MM.1S (cell line): Measurements from ENCODE around the gene PJA1.

Experiments
- DNase-seq: peaks from one replicate; pipeline ENCODE4 v3.0.0-alpha.2; 2015
- H2AFZ ChIP-seq: fragments of 300-600 bp; sonication (generic); 2 replicates; pipeline ENCODE4 v1.6.0; 2016; ENCODE audit warnings: antibody characterized with exemption, low read length
- H3F3A ChIP-seq: fragments of 300-600 bp; sonication (generic); 2 replicates; pipeline ENCODE4 v1.6.1; 2016; ENCODE audit warnings: mild to moderate bottlenecking, antibody characterized with exemption, low read length, moderate library complexity, mixed read lengths; ENCODE audit not compliant: insufficient read depth
- H3K27ac ChIP-seq: fragments of 300-600 bp; sonication (generic); 2 replicates; pipeline ENCODE4 v1.5.1; 2016; ENCODE audit warnings: mild to moderate bottlenecking, low read length
- H3K27me3 ChIP-seq: fragments of 300-600 bp; sonication (generic); replicated peaks from 2 replicates; pipeline ENCODE4 v1.6.0; 2016; ENCODE audit warnings: low read length; ENCODE audit not compliant: insufficient read depth
- H3K36me3 ChIP-seq: fragments of 300-600 bp; sonication (generic); replicated peaks from 2 replicates; pipeline ENCODE4 v1.6.1; 2016; ENCODE audit warnings: mild to moderate bottlenecking, low read length, mixed read lengths; ENCODE audit not compliant: insufficient read depth
- H3K4me1 ChIP-seq: fragments of 300-600 bp; sonication (generic); 2 replicates; pipeline ENCODE4 v1.6.1; 2016; ENCODE audit warnings: low read length, mixed read lengths
- H3K4me2 ChIP-seq: fragments of 300-600 bp; sonication (generic); 2 replicates; pipeline ENCODE4 v1.6.0; 2016; ENCODE audit warnings: low read depth, low read length
- H3K4me3 ChIP-seq: fragments of 300-600 bp; sonication (generic); 2 replicates; pipeline ENCODE4 v1.5.1; 2016; ENCODE audit warnings: low read length, mixed read lengths
- H3K79me2 ChIP-seq: fragments of 300-600 bp; sonication (generic); 2 replicates; pipeline ENCODE4 v1.6.1; 2016; ENCODE audit warnings: mixed run types, low read length, mixed read lengths
- H3K9ac ChIP-seq: fragments of 300-600 bp; sonication (generic); 2 replicates; pipeline ENCODE4 v1.6.1; 2016; ENCODE audit warnings: low read length, mixed read lengths
- H3K9me2 ChIP-seq: fragments of 300-600 bp; sonication (generic); replicated peaks from 2 replicates; pipeline ENCODE4 v1.6.1; 2016; ENCODE audit warnings: mild to moderate bottlenecking, low read length, mixed read lengths; ENCODE audit not compliant: insufficient read depth
- H3K9me3 ChIP-seq: fragments of 300-600 bp; sonication (generic); replicated peaks from 2 replicates; pipeline ENCODE4 v1.6.1; 2016; ENCODE audit warnings: mild to moderate bottlenecking, low read length, mixed read lengths; ENCODE audit not compliant: insufficient read depth
- H4K20me1 ChIP-seq: fragments of 300-600 bp; sonication (generic); 2 replicates; pipeline ENCODE4 v1.6.1; 2016; ENCODE audit warnings: mild to moderate bottlenecking, low read length, moderate library complexity, mixed read lengths; ENCODE audit not compliant: insufficient read depth
- CTCF ChIP-seq: fragments of 300-600 bp; sonication (generic); IDR thresholded peaks from 2 replicates; pipeline ENCODE4 v1.5.1; 2016; ENCODE audit warnings: antibody characterized with exemption, low read length, mixed read lengths
- EZH2 ChIP-seq: fragments of 300-600 bp; sonication (generic); optimal IDR thresholded peaks from 2 replicates; pipeline ENCODE3; 2017; ENCODE audit warnings: low read depth, mild to moderate bottlenecking, antibody characterized with exemption, low read length, mixed read lengths
- EZH2phosphoT487 ChIP-seq: fragments of 300-600 bp; sonication (generic); IDR thresholded peaks from 2 replicates; pipeline ENCODE4 v1.6.1; 2018; ENCODE audit warnings: antibody characterized with exemption, low read length

The PJA1 gene

GRCh38 chrX:69179380-69179911 lies 14.2 kb upstream of the PJA1 start:
- Histone ChIP-seq H2AFZ (no peak overlapping the region), H3K9me2 (no peaks in the 10 kb centered on the region), H3K9ac (no peak overlapping the region), H3K4me3 (no peak overlapping the region), H3K9me3 (no peaks in the 10 kb centered on the region), H4K20me1 (no peaks in the 10 kb centered on the region), H3K36me3 (no peaks in the 10 kb centered on the region), H3K27ac (no peak overlapping the region), H3K4me2 (no peak overlapping the region), H3K79me2 (no peaks in the 10 kb centered on the region), H3K27me3 (no peaks in the 10 kb centered on the region), H3F3A (no peaks in the 10 kb centered on the region), H3K4me1 (no peaks in the 10 kb centered on the region)
- TF ChIP-seq EZH2phosphoT487: no peak
- TF ChIP-seq CTCF: no peak
- no peak for TF ChIP-seq EZH2
- DNase-seq: no peak

DNA sequence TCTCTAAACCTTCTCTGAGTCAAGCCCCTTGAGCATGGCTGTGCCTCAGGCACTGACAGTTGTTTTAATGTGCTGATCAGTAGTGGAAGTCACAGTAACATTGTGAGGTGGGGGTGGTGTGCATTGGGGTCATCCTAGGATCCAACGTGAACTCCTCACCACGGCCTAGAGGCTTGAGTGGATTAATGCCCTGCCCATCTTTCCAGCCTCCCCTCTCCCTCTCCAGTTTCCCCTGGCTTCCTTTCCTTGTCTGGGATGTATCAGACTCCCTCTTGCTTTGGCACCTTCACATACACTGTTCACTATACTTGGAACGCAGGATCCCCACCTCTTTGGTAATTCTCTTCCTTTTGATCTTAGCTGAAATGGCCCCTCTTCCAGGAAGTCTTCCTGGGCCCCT lies 13.3 kb upstream of the PJA1 start:
- Histone ChIP-seq H3K9me3 (no peaks in the 10 kb centered on the region), H3K9me2 (no peaks in the 10 kb centered on the region), H3K27ac (no peak overlapping the region), H2AFZ (no peak overlapping the region), H4K20me1 (no peaks in the 10 kb centered on the region), H3K4me2 (no peak overlapping the region), H3K4me1 (no peaks in the 10 kb centered on the region), H3K4me3 (no peak overlapping the region), H3K9ac (no peak overlapping the region), H3K36me3 (no peaks in the 10 kb centered on the region), H3K79me2 (no peaks in the 10 kb centered on the region), H3K27me3 (no peaks in the 10 kb centered on the region), H3F3A (no peaks in the 10 kb centered on the region)
- DNase-seq: no peak
- TF ChIP-seq CTCF: no peak
- no peak for TF ChIP-seq EZH2
- TF ChIP-seq EZH2phosphoT487: no peak

GRCh38 chrX:69177511-69178162 lies 12.4 kb upstream of the PJA1 start:
- Histone ChIP-seq H3K79me2 (no peaks in the 10 kb centered on the region), H3K27me3 (no peaks in the 10 kb centered on the region), H3K4me3 (no peak overlapping the region), H3F3A (no peaks in the 10 kb centered on the region), H3K4me2 (no peak overlapping the region), H4K20me1 (no peaks in the 10 kb centered on the region), H2AFZ (no peak overlapping the region), H3K36me3 (no peaks in the 10 kb centered on the region), H3K9me2 (no peaks in the 10 kb centered on the region), H3K27ac (no peak overlapping the region), H3K9ac (no peak overlapping the region), H3K4me1 (no peaks in the 10 kb centered on the region), H3K9me3 (no peaks in the 10 kb centered on the region)
- DNase-seq: no peak
- TF ChIP-seq EZH2phosphoT487 (no peak), CTCF (no peak), EZH2 (no peak)
